RWPE1 (cell line): ENCODE results near the gene ATXN7.

Source experiments
- CTCF ChIA-PET: fragments of 350-600 bp; sonication (Branson Sonifier 250); formaldehyde crosslinking; extraction: SDS; loops from one replicate; lab custom pipeline; 2021; lab: Yijun Ruan, JAX
- POLR2A ChIA-PET: fragments of 400-600 bp; formaldehyde crosslinking; extraction: SDS; loops from one replicate; lab custom pipeline; 2020; ENCODE audit warnings: antibody characterized with exemption; ENCODE audit not compliant: low non-redundant PET; lab: Yijun Ruan, JAX
- DNase-seq: peaks from one replicate; pipeline ENCODE4 v3.0.0; 2012; ENCODE audit warnings: low spot score
- H3K27ac ChIP-seq: fragments of 450-650 bp; 2 replicates; pipeline ENCODE4 v1.5.1; 2017
- CTCF ChIP-seq: fragments of 450-650 bp; conservative IDR thresholded peaks from 2 replicates; pipeline ENCODE4 v1.5.1; 2017; ENCODE audit warnings: low read depth, mild to moderate bottlenecking

The ATXN7 gene

GRCh38 chr3:63977893-63978292 is 114.2 kb downstream of the ATXN7 start:
- TF ChIP-seq CTCF, result no peak
- CTCF ChIA-PET, result no interaction called here
- no peak overlapping the region for H3K27ac ChIP-seq
- no peak for DNase-seq
- POLR2A ChIA-PET, result no interaction called here

GRCh38 chr3:63979093-63979885 is 115.6 kb downstream of the ATXN7 start:
- no peak for TF ChIP-seq CTCF
- POLR2A ChIA-PET, result no interaction called here
- CTCF ChIA-PET, result no interaction called here
- DNase-seq, result no peak
- H3K27ac ChIP-seq, result no peak overlapping the region

- no peak overlapping the region for H3K27ac ChIP-seq
- POLR2A ChIA-PET, result no interaction called here
- DNase-seq, result no peak
- CTCF ChIA-PET, result no interaction called here
- TF ChIP-seq CTCF, result no peak
Observed at GRCh38 chr3:63980019-63980418, 116.4 kb downstream of the ATXN7 start.

- no peak overlapping the region for H3K27ac ChIP-seq
- DNase-seq, result no peak
- no peak for TF ChIP-seq CTCF
- ChIA-PET POLR2A (no interaction called here), CTCF (interaction anchor here (0.7 kb wide), 1 partner anchor 27 kb away, joined by 3 read pairs; no protein-coding TSS in a partner anchor)
Observed at GRCh38 chr3:63980830-63981498, 117.3 kb downstream of the ATXN7 start.

- CTCF ChIA-PET, result no interaction called here
- no peak for TF ChIP-seq CTCF
- DNase-seq, result no peak
- POLR2A ChIA-PET, result no interaction called here
- no peak overlapping the region for H3K27ac ChIP-seq
Observed at GRCh38 chr3:63981980-63982379, 118.3 kb downstream of the ATXN7 start.

GRCh38 chr3:63984391-63984790 is 120.7 kb downstream of the ATXN7 start:
- TF ChIP-seq CTCF, result no peak
- DNase-seq, result no peak
- H3K27ac ChIP-seq, result no peak overlapping the region
- ChIA-PET CTCF (no interaction called here), POLR2A (no interaction called here)
